Measurements from ENCODE around the gene TUFT1. TPM values are rescaled to one million over a fixed set of nuclear protein-coding genes. Genes with fewer than 3 reads are reported as not detected.
A peak's percentile ranks its signal among the peaks of the same experiment; 100 is the strongest.

TUFT1 gene, protein sequence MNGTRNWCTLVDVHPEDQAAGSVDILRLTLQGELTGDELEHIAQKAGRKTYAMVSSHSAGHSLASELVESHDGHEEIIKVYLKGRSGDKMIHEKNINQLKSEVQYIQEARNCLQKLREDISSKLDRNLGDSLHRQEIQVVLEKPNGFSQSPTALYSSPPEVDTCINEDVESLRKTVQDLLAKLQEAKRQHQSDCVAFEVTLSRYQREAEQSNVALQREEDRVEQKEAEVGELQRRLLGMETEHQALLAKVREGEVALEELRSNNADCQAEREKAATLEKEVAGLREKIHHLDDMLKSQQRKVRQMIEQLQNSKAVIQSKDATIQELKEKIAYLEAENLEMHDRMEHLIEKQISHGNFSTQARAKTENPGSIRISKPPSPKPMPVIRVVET
- 10 to 100 TPM; 15.2 to 29.0 TPM for total RNA-seq

DNA sequence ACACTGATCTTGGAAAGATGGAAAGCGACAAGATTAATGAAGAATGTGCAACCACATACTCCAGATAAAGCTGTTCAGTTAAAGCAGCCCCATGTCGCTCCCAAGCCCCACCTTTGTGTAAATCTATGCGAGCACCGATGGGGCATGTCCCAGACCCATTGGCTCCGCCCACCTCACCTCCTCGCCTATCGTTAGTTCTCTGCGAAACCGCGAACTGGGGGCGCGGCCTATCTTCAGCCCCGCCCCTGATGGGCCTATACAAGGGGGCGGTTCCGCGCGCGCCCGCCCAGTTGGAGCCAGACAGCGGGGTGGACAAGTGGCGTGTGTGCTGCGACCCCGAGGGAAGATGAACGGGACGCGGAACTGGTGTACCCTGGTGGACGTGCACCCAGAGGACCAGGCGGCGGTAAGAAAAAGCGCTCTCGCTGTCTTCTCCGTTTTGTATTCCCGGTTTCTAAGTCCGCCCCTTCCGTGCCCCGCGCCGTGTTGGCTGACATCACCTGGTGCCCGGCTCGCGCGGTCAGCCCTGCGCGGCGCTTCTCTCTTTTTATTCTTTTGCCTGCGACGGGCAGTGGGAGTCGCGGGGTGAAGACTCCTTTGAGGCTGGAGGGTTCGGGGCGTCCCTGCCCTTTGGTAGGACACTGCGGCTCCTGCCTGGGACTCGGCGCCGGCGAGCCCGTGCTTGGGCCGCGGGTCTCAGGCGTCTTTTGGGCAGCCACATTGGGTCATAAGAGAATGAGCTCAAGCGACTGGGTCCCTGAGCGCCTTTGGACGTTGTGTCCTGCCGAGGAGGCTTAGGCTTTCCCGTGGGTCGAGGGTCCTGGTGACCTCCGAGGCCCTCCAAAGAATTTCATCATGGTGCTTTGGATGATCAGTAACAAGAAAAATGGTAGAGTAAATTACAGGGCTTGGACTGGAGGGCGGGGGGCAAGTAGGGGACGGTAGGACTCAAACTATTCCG, at the start of gene TUFT1:
TUFT1 (plus strand) TSS at position 289 of the 961 bp plus-strand sequence; CDS start at position 347, 58 bp downstream.
- Histone ChIP-seq H3K9me3 (no peaks in the 10 kb centered on the region), H3K4me3 (peak within 1 kb of the TSS; percentile 63 to 70), H3K36me3 (no peaks in the 10 kb centered on the region), H3K27ac (peak within 1 kb of the TSS; percentile 96 to 97), H3K4me1 (replicated peaks) (peaks cover 15% of the 10 kb centered on the region), H3K27me3 (replicated peaks; ENCODE audit: insufficient read depth) (no peaks in the 10 kb centered on the region)
- peak; percentile 96 for DNase-seq (ENCODE audit: low spot score)
- 1% methylated on average over 69 of the region's 70 CpGs for whole genome bisulfite sequencing
- TF ChIP-seq, protein P1, sequence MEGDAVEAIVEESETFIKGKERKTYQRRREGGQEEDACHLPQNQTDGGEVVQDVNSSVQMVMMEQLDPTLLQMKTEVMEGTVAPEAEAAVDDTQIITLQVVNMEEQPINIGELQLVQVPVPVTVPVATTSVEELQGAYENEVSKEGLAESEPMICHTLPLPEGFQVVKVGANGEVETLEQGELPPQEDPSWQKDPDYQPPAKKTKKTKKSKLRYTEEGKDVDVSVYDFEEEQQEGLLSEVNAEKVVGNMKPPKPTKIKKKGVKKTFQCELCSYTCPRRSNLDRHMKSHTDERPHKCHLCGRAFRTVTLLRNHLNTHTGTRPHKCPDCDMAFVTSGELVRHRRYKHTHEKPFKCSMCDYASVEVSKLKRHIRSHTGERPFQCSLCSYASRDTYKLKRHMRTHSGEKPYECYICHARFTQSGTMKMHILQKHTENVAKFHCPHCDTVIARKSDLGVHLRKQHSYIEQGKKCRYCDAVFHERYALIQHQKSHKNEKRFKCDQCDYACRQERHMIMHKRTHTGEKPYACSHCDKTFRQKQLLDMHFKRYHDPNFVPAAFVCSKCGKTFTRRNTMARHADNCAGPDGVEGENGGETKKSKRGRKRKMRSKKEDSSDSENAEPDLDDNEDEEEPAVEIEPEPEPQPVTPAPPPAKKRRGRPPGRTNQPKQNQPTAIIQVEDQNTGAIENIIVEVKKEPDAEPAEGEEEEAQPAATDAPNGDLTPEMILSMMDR (IDR thresholded peaks at IDR 0.05), result peak in 2 of 4 experiments; percentile 4 to 17
- TF ChIP-seq POLR2AphosphoS5 (IDR thresholded peaks at IDR 0.05), result peak; percentile 96
- peak; percentile 98 for TF ChIP-seq POLR2A (IDR thresholded peaks at IDR 0.05)
- intact Hi-C loops (cut with DNase I), result loop anchor here (5.0 kb wide), 1 partner anchor 182 kb away; the partner anchor contains the start of gene RIIAD1

DNA sequence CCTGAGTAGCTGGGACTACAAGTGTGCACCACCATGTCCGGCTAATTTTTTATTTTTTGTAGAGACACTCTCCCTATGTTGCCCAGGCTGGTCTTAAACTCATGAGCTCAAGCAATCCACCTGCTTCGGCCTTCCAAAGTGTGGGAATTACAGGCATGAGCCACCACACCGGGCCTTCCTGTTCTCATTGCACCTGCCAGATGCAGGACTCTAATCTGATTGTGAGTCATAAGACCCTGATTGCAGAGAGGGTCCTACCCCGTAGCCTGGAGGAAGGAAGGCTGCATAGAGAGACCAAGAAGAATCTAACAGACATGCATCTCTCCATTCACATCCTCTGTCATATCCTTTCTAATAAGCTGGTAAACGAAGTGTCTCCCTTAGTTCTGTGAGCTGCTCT, 48.5 kb upstream of the TUFT1 start:
- Histone ChIP-seq H3K4me3 (no peak overlapping the region), H3K27ac (no peak overlapping the region), H3K27me3 (replicated peaks; ENCODE audit: insufficient read depth) (no peaks in the 10 kb centered on the region), H3K9me3 (no peaks in the 10 kb centered on the region), H3K36me3 (no peaks in the 10 kb centered on the region), H3K4me1 (replicated peaks) (no peaks in the 10 kb centered on the region)
- intact Hi-C loops (cut with DNase I), result no loop called here
- 78% methylated on average over 5 of the region's 5 CpGs for WGBS
- no peak for DNase-seq (ENCODE audit: low spot score)
- TF ChIP-seq POLR2AphosphoS5 (IDR thresholded peaks at IDR 0.05) (no peak), POLR2A (IDR thresholded peaks at IDR 0.05) (no peak)
- TF ChIP-seq, protein P1 (IDR thresholded peaks at IDR 0.05), result no peak

DNA sequence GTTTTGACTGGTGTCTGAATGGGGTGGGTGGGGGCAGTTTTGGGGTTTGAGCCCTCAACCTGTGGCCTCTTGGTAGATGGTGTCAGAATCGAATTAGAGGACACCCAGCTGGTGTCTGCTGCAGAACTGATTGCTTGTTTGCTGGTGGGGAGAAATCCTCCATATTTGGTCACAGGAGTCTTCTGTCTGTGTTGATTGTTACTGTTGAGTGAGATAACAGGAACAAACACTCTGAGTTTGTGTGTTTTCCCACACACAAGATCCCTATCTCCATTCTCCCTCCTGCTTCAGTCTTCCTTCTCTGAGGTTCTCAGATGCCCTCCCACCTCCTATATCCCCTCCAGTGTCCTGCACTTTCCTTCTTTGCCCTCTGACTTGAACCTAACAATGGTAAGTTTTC, 48.0 kb upstream of the TUFT1 start:
- no peak for TF ChIP-seq POLR2AphosphoS5 (IDR thresholded peaks at IDR 0.05)
- TF ChIP-seq, protein P1 (IDR thresholded peaks at IDR 0.05), result no peak
- TF ChIP-seq POLR2A (IDR thresholded peaks at IDR 0.05), result no peak
- Histone ChIP-seq H3K36me3 (no peaks in the 10 kb centered on the region), H3K27ac (no peak overlapping the region), H3K4me1 (replicated peaks) (no peaks in the 10 kb centered on the region), H3K4me3 (no peak overlapping the region), H3K27me3 (replicated peaks; ENCODE audit: insufficient read depth) (no peaks in the 10 kb centered on the region), H3K9me3 (no peaks in the 10 kb centered on the region)
- intact Hi-C loops (cut with DNase I), result no loop called here
- WGBS, result 13% methylated on average over 1 of the region's 1 CpG
- DNase-seq (ENCODE audit: low spot score), result no peak

DNA sequence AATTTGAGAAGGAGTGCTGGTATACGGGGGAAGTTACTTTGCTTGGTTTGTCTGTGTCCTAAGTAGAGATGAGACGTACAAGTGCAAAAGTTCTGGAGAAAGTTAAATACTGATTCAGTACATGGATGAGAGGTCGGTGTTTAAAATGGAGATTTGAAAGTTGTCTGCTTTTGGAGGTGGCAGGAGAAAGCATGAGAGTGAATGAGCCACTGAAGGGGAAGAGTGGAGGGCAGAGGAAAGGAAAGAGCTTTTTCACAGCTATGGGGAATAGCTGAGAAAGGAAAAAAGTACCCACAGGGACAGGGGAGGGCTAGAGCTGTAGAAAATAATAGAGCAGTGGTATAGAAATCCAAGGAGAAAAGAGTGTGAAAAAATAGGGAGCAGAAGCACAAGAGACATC, 47.1 kb upstream of the TUFT1 start:
- Histone ChIP-seq H3K4me1 (replicated peaks) (no peaks in the 10 kb centered on the region), H3K9me3 (no peaks in the 10 kb centered on the region), H3K27me3 (replicated peaks; ENCODE audit: insufficient read depth) (no peaks in the 10 kb centered on the region), H3K27ac (no peak overlapping the region), H3K36me3 (no peaks in the 10 kb centered on the region), H3K4me3 (no peak overlapping the region)
- no peak for DNase-seq (ENCODE audit: low spot score)
- WGBS, result 88% methylated on average over 3 of the region's 3 CpGs
- intact Hi-C loops (cut with DNase I), result no loop called here
- TF ChIP-seq POLR2A (IDR thresholded peaks at IDR 0.05) (no peak), POLR2AphosphoS5 (IDR thresholded peaks at IDR 0.05) (no peak)
- TF ChIP-seq, protein P1 (IDR thresholded peaks at IDR 0.05), result no peak
